Right atrium auricular region (tissue), 2 donors: ENCODE measurements around the gene FOXA3. TPM values are rescaled to one million over a fixed set of nuclear protein-coding genes. Genes with fewer than 3 reads are reported as not detected.

Experiments
- DNase-seq: peaks from one replicate; pipeline ENCODE4 v3.0.0-alpha.2; 2019; ENCODE audit warnings: low spot score
- H3K27ac ChIP-seq, 2 donors: fragments of 200-600 bp; sonication (generic); 1 replicate in 1 of 2; 2 replicates in 1 of 2; pipeline ENCODE4 v1.5.1; 2016 to 2019
- H3K27me3 ChIP-seq, 2 donors: fragments of 200-600 bp; sonication (generic); one replicate each; pipeline versions ENCODE4 v1.5.1 to v1.6.0; 2017 to 2019
- H3K36me3 ChIP-seq: fragments of 200-600 bp; sonication (generic); one replicate; pipeline ENCODE4 v1.5.1; 2016
- H3K4me1 ChIP-seq, 2 donors: fragments of 200-600 bp; sonication (generic); one replicate each; pipeline versions ENCODE4 v1.5.1 to v1.6.0; 2017 to 2019
- H3K4me3 ChIP-seq, 2 donors: fragments of 200-600 bp; sonication (generic); 1 replicate in 1 of 2; 2 replicates in 1 of 2; pipeline ENCODE4 v1.5.1; 2017 to 2019; ENCODE audit warnings: mild to moderate bottlenecking in 1 of 2, moderate library complexity in 1 of 2
- H3K9me3 ChIP-seq, 2 donors: fragments of 200-600 bp; sonication (generic); one replicate each; pipeline ENCODE4 v1.5.1; 2019
- total RNA-seq, 2 donors: library from RNA; depleted of rRNA; stranded (reverse); fragments of >200 nt; gene quantifications; one replicate each; pipeline ENCODE4 v1.1.0, GENCODE V29; 2016
- TF ChIP-seq, protein P1 (sequence below), 2 donors: fragments of 200-600 bp; sonication (generic); IDR thresholded peaks; one replicate each; pipeline ENCODE4 v1.5.1; 2019; ENCODE audit warnings: antibody characterized with exemption in 2 of 2

Gene FOXA3
- total RNA-seq, 2 donors from 2014 or later = not detected

DNA sequence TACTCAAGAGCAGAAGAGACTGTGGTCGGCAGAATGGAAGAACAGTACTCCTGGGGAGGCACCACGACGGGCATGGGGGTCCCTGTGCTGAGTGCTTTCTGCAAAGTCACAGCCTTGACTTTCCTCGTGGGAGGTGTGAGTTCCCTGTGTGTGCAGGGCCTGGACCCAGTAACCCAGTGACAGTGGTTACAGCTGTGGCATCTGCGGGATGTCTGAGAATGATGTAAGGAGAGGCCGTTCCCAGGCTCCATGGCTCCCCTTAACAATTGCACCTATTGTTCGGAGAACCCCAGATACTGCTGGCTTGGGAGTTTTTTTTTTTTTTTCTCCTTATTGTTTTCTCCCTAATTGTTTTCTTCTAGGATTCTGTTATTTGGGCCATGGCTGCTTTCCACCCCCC is 55.6 kb downstream of the FOXA3 start:
- H3K36me3 ChIP-seq = no peaks in the 10 kb centered on the region
- no peak overlapping the region for H3K27ac ChIP-seq
- TF ChIP-seq, protein P1, sequence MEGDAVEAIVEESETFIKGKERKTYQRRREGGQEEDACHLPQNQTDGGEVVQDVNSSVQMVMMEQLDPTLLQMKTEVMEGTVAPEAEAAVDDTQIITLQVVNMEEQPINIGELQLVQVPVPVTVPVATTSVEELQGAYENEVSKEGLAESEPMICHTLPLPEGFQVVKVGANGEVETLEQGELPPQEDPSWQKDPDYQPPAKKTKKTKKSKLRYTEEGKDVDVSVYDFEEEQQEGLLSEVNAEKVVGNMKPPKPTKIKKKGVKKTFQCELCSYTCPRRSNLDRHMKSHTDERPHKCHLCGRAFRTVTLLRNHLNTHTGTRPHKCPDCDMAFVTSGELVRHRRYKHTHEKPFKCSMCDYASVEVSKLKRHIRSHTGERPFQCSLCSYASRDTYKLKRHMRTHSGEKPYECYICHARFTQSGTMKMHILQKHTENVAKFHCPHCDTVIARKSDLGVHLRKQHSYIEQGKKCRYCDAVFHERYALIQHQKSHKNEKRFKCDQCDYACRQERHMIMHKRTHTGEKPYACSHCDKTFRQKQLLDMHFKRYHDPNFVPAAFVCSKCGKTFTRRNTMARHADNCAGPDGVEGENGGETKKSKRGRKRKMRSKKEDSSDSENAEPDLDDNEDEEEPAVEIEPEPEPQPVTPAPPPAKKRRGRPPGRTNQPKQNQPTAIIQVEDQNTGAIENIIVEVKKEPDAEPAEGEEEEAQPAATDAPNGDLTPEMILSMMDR (IDR thresholded peaks at IDR 0.05) = no peak
- no peaks in the 10 kb centered on the region for H3K9me3 ChIP-seq
- H3K4me1 ChIP-seq = no peaks in the 10 kb centered on the region
- H3K4me3 ChIP-seq = no peak overlapping the region
- no peaks in the 10 kb centered on the region for H3K27me3 ChIP-seq
- no peak for DNase-seq

DNA sequence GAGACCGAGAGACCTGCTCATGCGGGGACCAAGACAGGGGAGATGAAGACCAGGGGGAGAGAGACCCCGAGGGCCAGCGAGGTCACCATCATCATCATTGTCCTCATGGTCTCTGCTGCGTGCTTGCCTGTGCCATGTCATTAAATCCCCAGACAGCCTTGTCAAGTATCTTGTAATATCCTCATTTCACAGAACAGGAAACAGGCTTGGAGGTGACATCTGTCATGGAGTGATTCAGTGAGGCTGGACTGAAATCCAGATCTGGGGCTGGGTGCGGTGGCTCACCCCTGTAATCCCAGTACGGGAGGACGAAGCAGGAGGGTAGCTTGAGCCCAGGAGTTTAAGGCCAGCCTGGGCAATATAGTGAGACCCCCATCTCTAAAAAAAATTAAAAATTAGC is 56.3 kb downstream of the FOXA3 start:
- TF ChIP-seq, protein P1 (IDR thresholded peaks at IDR 0.05) = no peak
- Histone ChIP-seq H3K4me1 (no peaks in the 10 kb centered on the region), H3K4me3 (no peak overlapping the region), H3K27ac (no peak overlapping the region), H3K9me3 (no peaks in the 10 kb centered on the region), H3K36me3 (no peaks in the 10 kb centered on the region), H3K27me3 (no peaks in the 10 kb centered on the region)
- no peak for DNase-seq

DNA sequence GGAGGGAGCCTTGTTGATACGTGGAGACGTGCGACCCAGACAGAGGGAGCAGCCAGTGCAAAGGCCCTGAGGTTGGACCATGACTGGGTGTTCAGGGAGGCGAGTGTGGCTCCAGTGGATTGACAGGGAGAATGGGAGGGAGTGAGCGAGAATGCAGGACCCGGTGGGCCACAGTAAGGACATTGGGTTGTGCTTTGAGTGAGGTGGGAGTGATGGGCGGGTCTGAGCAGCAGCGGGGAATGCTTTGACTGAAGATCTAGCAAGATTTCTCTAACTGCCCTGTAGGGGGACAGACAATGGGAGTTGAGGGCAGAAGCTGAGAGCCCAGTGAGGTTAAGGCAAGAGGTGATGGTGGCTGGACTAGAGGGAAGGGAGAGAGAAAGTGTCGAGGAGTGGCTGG is 58.2 kb downstream of the FOXA3 start:
- Histone ChIP-seq H3K4me1 (no peaks in the 10 kb centered on the region), H3K27ac (no peak overlapping the region), H3K27me3 (no peaks in the 10 kb centered on the region), H3K4me3 (no peak overlapping the region), H3K9me3 (no peaks in the 10 kb centered on the region), H3K36me3 (no peaks in the 10 kb centered on the region)
- TF ChIP-seq, protein P1 (IDR thresholded peaks at IDR 0.05) = no peak
- no peak for DNase-seq

Other genes with a start within 250 kb of the FOXA3 start
- gene EML2, start 224.9 kb upstream of the FOXA3 start, total RNA-seq = 10 to 100 TPM; 18.7 to 22.5 TPM
- 1 to 10 TPM; 2.7 to 3.1 TPM for gene GIPR, start 196.1 kb upstream of the FOXA3 start, total RNA-seq
- 100 to 1,000 TPM; 158 to 201 TPM for gene SNRPD2, start 172.4 kb upstream of the FOXA3 start, total RNA-seq
- gene QPCTL, start 171.7 kb upstream of the FOXA3 start, total RNA-seq = 1 to 10 TPM; 2.4 to 3.0 TPM
- gene FBXO46, start 133.4 kb upstream of the FOXA3 start, total RNA-seq = 10 to 100 TPM; 11.6 to 12.1 TPM
- under 1 TPM; 0.78 to 0.90 TPM for gene MEIOSIN, start 130.9 kb upstream of the FOXA3 start, total RNA-seq
- gene SIX5, start 95.1 kb upstream of the FOXA3 start, total RNA-seq = 10 to 100 TPM in 1 of 2 donors, 1 to 10 TPM in 1; 9.3 to 18.6 TPM
- gene DMPK, start 81.8 kb upstream of the FOXA3 start, total RNA-seq = 100 to 1,000 TPM; 107 to 214 TPM
- gene DMWD, start 71.5 kb upstream of the FOXA3 start, total RNA-seq = 10 to 100 TPM; 41.5 to 55.9 TPM
- not detected for gene RSPH6A, start 49.0 kb upstream of the FOXA3 start, total RNA-seq
- 10 to 100 TPM; 16.4 to 20.6 TPM for gene SYMPK, start 1.2 kb upstream of the FOXA3 start, total RNA-seq
- gene IRF2BP1, start 21.8 kb downstream of the FOXA3 start, total RNA-seq = 10 to 100 TPM; 24.2 to 30.5 TPM
- 1 to 10 TPM; 6.0 to 7.2 TPM for gene MYPOP, start 38.3 kb downstream of the FOXA3 start, total RNA-seq
- not detected for gene NANOS2, start 50.5 kb downstream of the FOXA3 start, total RNA-seq
- 1 to 10 TPM; 1.5 to 3.9 TPM for gene NOVA2, start 109.5 kb downstream of the FOXA3 start, total RNA-seq
- gene CCDC61, start 131.1 kb downstream of the FOXA3 start, total RNA-seq = 1 to 10 TPM; 5.3 to 7.8 TPM
- not detected for gene PGLYRP1, start 158.7 kb downstream of the FOXA3 start, total RNA-seq
- not detected for gene IGFL4, start 176.7 kb downstream of the FOXA3 start, total RNA-seq